Measurements from ENCODE around the gene RASGRF2.

DNA sequence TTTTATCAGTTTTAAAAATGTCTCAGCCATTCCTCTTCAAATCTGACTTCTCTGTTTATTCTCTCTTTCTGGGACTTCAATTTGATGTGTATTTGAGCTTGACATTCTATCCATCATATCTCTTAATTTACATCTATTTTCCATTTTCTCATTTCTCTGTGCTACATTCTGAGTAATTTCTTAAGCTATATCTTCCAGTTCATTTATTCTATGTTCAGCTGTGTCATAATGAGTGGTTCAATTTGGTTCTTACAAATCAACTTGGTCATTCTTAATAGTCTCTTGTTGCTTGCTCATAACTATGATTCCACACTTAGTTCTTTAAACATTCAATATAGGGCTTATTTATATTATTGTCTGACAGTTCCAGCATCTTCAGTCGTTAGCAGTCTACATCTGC, 289.8 kb downstream of the RASGRF2 start:
- TF ChIP-seq EP300 (IDR thresholded peaks at IDR 0.05; ENCODE audit: borderline replicate concordance) = no peak
- no peak for TF ChIP-seq NFIC (IDR thresholded peaks at IDR 0.05)
- TF ChIP-seq YY1 (IDR thresholded peaks at IDR 0.05; ENCODE audit: low read depth) = no peak
- TF ChIP-seq EGR1 (IDR thresholded peaks at IDR 0.05) = no peak
- no peak for TF ChIP-seq TAF1 (IDR thresholded peaks at IDR 0.05; ENCODE audit: low read depth)
- TF ChIP-seq CEBPB (IDR thresholded peaks at IDR 0.05) = no peak
- no peak for TF ChIP-seq FOXM1 (IDR thresholded peaks at IDR 0.05; ENCODE audit: borderline replicate concordance, low read depth)
- TF ChIP-seq, protein P1, sequence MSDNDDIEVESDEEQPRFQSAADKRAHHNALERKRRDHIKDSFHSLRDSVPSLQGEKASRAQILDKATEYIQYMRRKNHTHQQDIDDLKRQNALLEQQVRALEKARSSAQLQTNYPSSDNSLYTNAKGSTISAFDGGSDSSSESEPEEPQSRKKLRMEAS (IDR thresholded peaks at IDR 0.05) = no peak

Data from Ishikawa (cell line).